ENCODE data around the gene CDKL1.

CDKL1 gene

DNA sequence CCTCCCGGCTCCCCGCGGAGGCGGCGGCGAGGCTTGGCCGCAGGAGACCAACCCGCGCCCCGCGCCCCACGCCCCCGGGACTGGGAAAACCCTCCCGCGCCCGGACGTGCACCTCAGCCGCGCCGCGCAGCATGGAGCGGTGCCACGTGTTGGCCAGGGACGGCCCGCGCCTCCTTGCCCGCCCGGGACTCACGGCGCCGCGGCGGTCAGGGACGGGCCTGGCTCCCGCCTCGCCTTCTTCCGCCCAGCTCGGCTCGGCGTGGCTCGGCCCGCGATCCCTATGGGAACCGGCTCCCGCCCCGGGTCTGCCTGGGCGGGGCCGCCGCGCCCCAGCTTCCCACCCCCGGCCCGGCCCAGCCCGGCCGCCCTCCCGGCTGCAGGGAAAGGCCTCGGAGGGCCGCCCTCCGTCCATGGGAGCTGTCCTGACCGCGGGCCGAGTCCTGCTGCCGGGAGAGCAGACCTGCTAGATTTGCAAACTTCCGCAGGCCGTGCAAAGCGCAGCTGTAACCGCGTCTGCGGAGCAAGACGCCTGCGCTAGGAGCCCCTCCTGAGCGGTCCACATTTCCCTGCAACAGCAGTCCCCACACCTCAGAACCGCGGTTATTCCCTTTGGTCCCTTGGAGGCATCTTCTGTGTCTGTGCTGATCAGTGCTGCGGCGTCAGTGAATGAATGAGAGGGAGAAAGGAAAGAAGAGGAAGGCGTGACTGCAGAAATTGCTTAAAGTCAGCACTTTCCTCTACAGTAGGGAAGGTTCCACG is at the start of gene CDKL1:
Gene CDKL1 (minus strand): TSS at position 251 of the 759 bp plus-strand sequence. CDS start 1,013 bp downstream, outside the sequence.
- no peak for DNase-seq (ENCODE audit: low read depth in 2 of 2)

DNA sequence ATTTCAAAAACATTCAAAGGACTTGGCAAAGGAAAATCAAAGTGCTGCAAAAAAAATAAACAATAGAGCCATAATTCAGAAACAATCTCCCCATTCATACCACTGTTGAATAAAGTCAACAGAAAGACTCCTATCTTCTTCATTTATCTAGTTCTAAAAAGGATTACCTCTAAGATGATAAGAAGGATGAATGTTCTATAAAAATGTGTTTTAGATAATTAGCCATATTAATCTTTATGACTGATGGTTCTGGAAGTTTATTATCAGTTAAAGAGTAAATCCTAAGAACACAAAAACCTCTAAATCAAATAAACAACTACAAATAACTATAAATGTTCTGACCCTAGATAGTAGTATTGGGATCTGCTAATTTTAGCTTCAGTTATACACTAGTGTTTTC is 37.8 kb upstream of the CDKL1 start:
- DNase-seq (ENCODE audit: low read depth in 2 of 2) = no peak

DNA sequence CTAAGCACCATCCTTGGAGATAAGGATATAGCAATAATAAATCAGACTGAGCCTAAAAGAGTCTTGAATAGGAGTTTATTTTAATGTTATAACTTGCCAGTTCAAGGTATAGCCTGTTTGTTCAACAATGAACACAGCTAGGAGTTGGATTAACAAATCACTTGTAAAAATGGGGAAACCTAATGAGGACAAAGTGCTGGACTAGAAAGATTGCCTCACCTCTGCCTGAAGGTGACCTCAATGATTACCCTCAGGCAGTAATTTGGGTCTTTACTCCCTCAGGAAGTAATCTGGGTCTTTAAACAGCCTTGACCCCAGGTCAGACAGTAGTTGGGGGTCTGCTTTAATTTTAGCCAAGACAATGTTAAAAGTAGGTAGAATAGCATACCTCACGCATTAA is 35.5 kb upstream of the CDKL1 start:
- no peak for DNase-seq (ENCODE audit: low read depth in 2 of 2)

DNA sequence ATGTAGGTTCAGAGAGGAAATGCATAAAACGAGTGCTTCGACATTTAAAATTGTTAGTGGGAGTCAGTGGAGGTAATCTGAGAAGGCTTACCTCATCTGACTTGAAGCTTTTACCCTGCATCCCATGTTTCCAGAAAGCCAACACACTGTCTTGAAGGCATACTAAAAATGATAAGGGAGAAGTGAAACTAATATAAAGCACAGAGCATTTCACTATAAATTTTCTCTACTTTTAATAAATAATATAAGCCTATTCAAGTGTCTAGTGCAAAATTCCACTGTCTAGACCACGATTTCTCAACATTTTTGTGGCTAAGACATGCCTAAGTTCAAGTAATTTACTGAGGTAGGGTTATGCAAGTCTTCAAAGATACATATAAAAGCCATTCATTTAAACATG is 29.1 kb upstream of the CDKL1 start:
- peak; percentile 63 to 65 for DNase-seq (ENCODE audit: low read depth in 2 of 2)

DNA sequence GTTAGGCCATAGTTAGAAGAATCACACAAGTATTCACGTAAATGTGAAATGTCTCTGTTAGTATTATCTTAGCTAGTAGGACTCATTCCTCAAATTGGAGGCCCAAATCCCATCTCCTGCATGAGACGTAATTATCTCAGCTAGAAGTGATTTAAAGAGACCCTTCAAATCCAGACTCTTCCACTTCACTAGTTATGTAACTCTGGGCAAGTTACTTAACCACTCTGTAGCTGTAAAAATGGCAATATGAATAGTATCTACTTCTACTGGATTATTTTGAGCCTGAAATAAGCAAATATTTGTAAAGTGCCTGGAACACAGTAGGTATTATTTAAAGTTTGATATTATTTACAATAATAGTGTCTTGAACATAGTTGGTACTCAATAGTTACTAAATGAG is 28.4 kb upstream of the CDKL1 start:
- DNase-seq (ENCODE audit: low read depth in 2 of 2) = no peak

DNA sequence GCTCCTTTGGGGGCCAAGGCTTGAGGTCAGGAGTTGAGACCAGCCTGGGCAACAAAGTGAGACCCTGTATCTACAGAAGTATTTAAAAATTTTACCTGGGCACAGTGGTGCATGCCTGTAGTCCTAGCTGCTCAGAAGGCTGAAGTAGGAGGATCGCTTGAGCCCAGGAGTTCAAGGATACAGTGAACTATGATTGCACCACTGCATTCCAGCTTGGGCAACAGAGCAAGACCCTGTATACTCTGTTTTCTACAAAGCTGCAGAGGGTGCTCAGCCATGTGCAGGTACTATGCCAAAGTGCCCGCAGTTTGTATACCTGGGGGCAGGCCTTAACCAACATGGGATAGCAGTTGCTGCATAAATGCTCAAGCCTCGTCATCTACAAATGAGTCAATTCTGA is 26.8 kb upstream of the CDKL1 start:
- DNase-seq (ENCODE audit: low read depth in 2 of 2) = no peak

DNA sequence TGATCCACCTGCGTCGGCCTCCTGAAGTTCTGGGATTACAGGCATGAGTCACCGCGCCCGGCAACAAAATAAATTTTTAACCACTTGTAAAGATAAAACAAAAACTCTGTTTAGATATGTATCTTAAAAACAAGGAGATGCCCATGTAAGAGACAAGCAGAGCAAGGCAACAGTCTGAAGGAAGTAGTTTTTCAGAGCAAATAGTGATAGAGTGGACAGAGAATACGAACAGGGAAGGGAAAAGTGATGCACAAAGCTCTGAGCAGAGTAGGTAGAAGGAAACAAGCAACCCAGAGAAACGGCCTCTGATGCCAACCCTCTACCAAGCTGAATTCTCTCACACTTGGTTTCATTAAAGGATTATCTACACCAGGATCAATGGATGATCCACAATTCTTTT is 24.8 kb upstream of the CDKL1 start:
- no peak for DNase-seq (ENCODE audit: low read depth in 2 of 2)

DNA sequence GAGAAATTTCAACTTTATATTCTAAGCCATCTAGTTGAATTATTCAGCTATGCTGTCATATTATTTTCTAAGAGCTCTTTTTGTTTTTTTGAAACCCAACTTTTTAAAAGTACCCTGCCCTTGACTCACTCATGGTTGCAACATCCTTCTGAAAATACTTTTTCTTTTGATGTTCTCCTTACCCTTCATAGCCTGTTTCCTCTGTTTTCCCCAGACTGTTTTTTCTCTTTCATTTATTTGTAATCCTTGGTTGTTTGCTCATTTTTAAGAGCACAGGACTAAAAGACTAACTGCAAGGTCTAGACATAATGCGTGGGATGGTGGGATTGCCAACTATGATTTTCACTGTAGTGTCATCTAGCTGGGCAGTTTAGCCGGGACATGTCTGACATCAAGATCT is 21.2 kb upstream of the CDKL1 start:
- no peak for DNase-seq (ENCODE audit: low read depth in 2 of 2)

DNA sequence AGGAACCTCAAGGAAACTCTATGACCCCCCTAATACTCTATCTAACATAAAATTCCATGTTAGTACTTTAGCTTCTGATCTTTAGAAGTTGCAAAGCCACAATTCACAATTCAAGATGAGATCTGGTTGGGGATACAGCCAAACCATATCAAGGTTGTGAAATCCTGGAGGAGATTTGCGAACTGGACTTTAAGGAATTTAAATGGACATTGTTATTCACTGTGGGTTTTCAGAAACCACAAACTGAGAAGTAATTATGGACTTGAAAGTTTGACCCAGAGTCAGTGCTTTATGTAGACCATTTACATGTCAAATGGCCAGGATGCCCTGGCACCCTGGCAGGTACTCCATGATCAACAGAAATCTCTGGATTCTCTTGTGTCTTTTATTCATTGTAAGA is 14.2 kb upstream of the CDKL1 start:
- peak in 1 of 2 experiments; percentile 50 for DNase-seq (ENCODE audit: low read depth in 2 of 2)

DNA sequence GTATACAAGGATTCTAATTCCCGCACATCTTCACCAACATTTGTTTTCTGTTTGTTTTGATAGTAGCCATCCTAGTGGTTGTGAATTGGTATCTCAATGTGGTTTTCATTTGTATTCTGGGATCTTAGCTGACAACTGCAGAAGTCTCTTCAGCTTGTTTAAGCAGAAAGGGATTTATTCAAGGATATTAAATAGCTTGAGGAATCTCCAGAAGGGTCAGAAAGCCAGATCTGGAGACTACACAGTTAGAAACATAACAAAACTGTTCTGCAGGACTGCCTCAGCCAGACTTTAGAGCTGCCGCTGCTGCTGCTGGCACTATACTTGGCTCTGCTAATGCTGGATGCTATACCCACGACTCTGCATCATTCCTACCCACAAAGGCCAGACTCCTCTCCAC is 13.4 kb upstream of the CDKL1 start:
- DNase-seq (ENCODE audit: low read depth in 2 of 2) = no peak

DNA sequence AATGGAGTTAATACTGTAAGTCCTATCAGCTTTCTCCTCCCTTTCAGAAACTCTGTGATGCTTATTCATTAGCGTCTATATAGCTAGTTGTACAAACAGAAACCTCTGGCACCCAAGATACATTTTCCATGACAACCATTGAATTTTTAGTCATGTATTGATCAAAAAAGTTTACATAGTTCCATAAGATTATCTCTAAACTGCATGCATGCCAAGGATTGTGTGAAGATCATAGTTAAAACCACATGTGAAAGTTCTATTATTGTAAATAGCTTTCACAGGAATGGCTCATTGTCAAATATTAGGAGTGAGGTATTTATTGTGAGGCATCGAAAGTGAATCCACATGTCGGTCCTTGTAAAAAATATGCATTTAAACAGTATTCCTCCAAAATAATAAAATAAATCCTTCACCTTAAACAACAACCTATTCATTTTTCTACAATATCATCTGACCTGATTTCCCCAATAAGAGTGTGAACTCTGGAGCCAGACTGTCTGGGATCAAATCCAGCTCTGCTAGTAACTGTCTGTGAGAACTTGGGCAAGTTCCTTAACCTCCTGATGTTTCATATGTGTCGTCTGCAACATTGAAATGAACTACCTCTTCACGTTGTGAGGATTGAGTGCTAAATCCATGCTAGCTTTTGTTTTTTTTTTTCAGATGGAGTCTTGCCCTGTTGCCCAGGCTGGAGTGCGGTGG is 10.6 kb upstream of the CDKL1 start:
- DNase-seq (ENCODE audit: low read depth in 2 of 2) = peak; percentile 80

DNA sequence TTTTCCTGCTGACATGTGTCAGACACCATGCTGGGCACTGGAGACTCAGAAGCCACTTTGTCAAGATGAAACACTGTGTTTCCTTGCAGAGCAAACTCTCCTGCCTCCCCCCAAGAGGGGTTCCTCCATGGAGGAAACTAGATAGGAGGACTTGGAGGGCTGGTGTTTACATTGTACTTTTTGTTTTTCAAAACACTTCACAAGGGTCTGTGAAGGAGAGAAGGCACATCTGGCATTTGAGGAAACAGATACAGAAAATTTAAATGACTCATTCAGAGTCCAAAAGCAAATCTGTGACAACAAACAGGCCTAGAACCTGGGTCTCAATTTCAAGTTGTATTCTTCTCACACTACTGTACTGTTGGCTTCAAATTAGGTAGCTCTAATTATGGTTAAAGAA is 6.7 kb upstream of the CDKL1 start:
- no peak for DNase-seq (ENCODE audit: low read depth in 2 of 2)

DNA sequence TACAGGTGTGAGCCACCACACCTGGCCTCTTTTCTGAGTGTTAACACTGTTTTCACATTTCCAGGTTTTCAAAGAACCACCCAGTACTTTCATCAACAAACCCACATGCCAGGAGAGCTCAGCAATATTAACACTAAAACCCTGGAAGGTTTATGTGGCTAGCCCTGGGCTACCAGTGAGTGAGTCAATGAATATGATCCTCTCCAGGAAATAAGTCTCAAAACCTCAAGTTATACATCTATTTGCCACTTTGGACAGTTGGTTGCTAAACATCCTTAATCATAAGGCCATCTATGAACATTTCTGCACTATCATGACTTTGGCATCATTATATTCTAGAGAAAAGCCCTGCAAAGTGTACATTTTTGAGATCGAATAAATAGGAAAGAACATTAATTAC is 6.3 kb upstream of the CDKL1 start:
- DNase-seq (ENCODE audit: low read depth in 2 of 2) = no peak

DNA sequence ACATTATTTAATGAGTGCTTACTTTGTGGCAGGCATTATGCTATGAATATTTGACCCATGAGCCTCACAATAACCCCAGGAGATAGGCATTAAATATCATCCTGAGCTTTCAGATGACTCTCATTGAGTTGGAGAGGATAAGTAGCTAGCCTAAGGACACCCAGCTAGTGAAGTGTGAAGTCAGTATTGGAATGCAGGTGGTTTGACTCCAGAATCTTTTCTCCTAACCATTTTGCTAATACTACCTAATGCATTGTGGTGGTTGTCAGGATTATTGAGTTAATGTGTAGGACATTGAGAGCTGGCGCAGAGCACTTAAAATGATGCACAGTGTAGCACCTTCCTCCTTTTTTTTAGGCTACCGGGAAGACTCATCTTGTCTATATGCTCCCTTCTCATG is 3.8 kb upstream of the CDKL1 start:
- DNase-seq (ENCODE audit: low read depth in 2 of 2) = no peak

DNA sequence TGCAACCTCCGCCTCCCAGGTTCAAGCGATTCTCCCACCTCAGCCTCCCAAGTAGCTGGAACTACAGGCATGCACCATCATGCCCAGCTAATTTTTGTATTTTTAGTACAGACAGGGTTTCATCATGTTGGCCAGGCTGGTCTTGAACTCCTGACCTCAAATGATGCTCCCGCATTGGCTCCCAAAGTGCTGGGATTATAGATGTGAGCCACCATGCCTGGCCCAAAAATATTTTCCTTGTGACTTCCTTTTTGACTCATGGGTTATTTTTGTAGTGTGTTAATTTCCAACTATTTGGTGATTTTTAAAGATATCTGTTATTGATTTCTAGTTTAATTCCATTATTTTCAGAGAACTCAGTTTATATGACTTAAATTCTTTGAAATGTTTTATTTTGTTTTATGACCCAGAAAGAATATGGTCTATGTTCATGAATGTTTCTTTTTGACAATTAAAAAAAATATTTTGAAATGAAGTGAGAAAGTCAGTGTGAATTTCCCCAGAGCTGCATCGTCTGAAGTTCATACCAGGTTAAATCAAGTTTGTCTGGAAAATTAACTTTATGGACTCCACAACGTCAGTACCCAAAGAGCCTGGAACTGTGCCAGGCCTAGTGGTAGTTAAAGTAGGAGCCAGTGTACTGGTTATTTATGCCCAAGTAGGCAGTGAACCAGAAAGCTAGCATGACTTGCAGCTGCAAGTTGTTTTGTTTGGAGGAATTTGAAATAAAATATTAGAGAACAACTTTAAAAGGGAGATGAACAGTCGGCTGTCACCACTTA is 2.8 kb upstream of the CDKL1 start:
- DNase-seq (ENCODE audit: low read depth in 2 of 2) = no peak

DNA sequence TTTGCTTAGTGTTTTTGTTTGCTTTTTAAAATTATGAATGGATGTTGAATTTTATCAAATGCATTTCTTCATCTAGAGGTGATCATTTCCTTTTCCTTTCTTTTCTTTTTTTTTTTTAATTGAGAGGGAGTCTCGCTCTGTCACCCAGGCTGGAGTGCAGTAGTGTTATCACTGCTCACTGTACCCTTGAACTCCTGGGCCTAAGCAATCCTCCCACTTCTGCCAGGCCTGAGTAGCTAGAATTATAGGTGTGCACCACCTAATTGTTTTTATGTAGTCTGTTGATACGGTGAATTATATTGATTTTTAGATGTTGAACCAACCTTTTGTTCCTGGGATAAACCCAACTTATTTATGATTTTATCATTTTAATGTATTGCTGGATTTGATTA is 1.5 kb upstream of the CDKL1 start:
- DNase-seq (ENCODE audit: low read depth in 2 of 2) = no peak

DNA sequence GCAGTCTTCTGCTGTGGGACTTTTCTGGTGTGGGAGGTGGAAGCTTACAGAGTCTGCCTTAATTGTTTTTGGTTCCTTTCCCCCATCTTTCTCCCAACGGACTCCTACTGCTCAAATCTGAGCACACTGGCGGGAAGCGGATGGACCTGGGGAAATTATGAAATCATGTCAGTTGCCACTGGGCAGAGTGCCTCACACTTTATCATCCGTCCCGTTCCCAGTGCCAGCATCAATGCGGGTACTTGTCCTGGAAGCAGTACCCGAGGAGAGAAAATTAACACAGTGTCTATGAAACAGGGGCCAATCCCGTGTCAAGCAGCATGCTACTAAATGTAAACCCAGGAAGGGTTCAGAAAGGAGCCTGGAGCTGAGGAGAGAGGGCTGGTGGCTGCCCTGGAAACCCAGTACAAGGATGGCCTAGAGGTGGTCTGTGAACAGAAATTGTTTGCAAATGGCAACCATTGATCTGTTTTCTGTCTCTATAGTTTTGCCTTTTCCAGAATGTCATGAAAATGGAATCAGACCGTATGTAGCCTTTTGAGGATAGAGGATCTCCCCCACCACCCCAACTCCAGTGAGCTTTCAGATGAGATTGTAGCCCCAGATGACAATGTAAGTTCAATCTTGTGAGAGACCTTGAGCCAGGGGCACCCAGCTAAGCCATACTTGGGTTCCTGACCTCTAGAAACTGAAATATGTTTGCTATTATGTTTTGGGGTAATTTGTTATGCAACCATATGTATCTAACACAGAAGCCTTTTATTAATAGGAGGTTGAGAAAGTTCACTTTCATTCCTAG is 908 bp upstream of the CDKL1 start:
- no peak for DNase-seq (ENCODE audit: low read depth in 2 of 2)

DNA sequence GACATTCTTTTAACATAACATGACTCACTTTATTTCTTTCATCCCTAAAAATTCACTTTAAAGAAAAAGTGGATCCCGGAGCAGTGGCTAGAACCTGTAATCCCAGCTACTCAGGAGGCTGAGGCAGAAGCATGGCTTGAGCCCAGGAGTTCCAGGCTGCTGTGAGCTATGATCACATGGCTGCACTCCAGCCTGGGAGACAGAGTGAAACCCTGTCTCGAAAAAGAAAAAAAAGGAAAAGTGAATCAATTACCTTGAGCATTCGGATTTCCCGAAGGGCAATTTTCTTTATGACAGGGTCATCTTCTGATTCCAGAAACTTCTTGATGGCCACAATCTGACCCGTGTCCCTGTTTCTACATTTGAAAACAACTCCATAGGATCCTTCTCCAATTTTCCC is 1.2 kb downstream of the CDKL1 start:
- DNase-seq (ENCODE audit: low read depth in 2 of 2) = no peak

DNA sequence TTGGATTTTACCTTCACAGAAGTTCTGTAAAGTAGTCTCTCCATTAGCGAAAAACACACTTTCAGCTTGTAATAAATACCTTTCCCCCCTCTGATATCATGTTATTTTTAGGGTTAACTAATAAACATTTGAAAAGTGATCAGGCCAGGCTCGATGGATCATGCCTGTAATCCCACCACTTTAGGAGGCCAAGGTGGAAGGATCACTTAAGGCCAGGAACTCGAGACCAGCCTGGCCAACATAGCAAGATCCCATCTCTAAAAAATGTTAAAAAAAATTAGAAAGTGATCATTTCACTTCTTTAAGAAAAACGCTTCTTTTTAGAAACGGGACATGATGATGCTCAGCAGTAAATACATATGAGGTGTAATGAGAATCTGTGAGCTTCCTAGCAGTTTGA is 2.0 kb downstream of the CDKL1 start:
- DNase-seq (ENCODE audit: low read depth in 2 of 2) = no peak

DNA sequence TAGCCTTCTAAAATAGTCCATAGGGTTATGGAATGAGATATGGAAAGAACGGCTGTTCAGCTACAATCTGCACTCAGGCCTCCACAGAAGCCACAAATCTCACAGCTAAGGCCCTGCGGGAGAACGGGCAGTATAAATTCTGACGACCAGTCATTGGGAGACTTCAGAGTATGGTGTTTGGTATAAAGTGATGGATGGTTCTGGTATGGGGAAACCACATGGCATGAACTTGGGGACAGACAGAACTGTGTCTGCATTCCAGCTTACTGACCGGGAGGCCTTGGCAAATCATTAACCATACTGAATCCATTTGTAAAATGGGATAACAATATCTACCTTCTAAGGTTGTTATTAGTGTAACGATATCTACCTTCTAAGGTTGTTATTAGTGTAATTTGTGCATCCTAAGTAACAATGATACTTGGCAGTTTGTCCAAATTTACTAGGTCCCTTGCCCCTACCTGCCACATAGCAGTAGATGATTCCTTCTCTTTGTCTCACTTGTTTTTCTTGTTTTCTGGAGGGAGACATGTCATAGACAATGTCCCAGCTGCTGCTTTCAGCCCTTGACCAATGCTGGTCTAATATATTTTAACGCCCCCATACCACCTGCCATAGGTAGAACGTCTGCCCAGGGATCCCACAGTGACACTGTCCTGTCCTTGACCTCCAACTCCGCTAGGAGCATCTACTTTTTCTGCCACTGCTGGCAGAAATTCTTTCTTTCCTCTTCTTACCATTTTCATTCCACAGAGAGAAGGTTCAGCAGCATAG is 6.8 kb downstream of the CDKL1 start:
- DNase-seq (ENCODE audit: low read depth in 2 of 2) = no peak

DNA sequence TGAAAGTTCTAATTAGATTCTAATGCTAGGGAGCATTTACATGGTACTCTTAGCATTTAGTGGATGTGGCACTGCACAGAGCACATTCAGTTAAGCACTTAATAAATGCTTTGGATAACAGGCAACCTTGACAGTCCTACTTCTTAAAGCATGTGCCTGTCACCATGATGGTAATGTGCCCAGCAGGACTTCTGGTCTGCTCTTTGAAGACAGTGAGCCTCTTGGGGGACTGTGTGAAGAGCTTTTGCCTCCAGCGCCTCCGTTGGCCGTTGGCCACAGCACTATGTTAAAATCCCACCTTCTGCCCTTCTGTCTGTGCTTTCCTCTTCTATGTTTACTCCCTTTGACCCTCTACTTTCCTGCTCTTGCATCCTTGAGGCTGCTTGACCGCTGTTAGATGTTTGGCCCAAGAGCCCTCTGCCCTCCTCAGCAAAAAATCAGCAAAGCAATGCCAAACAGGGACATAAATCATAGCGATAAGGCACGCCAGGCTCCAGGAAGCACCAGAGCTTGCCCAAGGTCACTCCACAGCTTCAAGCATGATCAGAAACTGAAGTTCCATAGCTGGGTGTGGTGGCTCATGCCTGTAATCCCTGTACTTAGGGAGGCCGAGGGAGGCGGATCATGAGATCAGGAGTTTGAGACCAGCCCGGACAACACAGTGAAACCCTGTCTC is 8.3 kb downstream of the CDKL1 start:
- no peak for DNase-seq (ENCODE audit: low read depth in 2 of 2)

All from fibroblast of skin of left biceps (primary cell).